Germinal center (tissue), 1 donor: ENCODE results near the gene MDFIC.
A peak's percentile ranks its signal among the peaks of the same experiment; 100 is the strongest.

Experiments
- DNase-seq: peaks from one replicate; pipeline ENCODE4 v3.0.0; 2012; ENCODE audit warnings: mixed read lengths, low spot score

The MDFIC gene

DNA sequence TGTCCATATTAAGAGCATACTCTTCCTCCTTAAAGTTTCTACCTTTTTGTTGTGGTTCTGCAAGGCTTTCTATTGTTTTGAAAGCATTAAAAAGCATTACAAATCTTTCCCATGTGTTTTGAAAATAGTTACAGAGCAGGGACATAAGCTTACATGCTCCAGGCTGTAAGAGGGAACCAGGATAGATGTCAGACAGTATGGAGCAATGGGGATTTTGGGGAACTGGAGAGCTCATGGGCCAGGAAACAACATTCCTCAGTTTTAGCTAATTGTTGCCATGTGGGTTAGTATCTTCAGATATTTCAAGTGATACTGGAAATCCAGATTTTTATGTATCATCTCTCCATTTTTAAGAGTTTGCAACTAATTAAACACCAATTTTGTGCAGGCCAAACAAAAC lies 3.5 kb downstream of the MDFIC start:
- DNase-seq = no peak

DNA sequence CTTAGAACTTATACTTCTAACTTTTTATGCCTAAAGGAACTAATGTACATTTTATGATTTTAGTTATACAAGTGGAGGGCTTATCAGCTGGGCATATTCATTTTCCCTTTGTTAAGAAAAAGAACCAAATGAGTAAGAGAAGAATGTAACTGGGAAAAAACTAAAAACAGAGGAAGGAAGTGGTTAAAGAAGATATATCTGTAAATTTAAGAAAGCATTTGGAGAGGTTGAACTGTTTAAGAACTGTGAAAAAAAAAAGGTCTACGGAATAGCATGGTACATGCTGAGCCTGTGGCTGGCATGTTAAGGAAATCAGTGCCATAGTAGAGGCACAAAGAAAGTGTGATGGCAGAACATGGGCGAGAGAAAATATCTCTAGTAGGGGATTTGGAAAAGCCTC lies 6.2 kb downstream of the MDFIC start:
- no peak for DNase-seq

DNA sequence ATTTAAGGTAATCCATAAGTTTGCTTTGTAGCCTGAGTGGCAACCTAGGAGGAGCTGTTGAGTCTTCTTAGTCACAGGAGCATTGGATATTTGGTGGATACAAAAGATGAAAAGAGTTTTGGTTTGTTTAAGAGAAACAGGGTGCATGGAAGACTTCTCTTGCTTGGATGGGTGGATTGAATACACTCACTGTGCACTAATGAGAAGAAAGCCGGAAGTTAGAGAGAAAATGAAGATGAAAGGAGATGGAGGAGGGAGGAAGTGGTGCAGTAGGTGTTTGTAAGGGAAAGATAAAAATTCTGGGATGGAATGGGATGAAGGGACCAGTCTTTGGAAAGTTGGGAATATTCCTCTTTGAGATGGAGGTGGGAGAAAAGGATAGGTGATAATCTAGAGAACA lies 7.7 kb downstream of the MDFIC start:
- no peak for DNase-seq

DNA sequence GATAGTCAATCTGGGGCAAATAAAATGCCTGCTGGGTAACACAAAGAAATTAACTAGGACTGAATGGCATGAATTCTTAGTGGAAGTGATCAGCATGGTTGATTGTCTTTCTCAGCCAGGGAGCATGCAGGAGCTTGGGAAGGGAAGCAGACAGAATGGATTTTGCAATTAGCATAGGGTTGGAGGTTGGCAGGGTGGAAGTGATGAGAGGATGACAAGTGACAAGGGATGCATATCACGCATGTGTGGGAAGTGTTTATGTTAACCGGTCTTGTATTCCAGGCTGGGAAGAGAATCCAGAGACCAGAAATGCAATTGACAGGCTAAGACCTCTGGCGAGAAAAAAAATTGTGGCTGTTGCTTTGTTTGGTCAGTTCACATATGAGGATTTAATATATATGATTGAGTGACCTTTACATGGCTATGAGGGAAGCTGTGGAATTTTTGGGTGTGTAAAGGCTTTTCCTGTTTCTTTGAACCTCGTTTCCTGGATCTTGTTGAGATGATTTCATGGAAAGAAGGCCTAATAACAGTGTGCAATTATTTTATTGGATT lies 8.3 kb downstream of the MDFIC start:
- no peak for DNase-seq

DNA sequence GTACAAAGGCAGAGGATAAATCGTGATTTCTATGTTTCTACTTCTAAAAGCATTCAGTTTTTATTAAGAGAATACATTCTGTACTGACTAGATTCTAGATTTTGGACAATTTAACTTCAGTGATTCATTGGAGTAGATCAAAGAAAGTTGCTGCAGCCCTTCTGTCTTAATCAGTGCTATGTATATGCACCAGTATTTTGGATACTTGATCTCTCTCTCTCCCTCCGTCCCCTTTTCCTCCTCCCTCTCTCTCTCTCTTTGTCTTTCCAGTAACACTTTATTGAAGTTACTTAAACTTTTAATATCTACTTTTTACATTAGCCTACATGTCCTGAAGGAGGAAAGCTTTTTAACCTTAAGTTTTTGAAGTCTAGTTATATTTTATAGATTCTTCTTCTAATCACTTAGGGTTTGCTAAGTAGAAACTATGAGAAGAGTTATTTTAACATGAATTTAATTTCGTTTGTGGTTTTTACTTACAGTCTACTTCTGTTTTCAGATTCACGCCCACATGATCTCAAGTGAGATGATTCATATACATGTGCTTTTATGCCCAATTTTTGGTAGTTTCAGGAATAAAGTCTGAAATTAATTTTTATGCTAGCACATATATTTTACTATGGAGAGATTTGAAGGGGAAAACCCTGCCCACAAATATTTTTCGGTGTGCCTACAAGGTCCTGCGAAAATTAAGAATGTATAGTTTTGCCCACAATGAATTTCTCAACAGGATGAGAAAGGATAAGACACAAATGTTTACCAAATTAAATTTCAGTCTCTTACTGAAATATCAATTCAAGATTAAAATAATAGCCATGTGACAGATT lies 9.1 kb downstream of the MDFIC start:
- no peak for DNase-seq

DNA sequence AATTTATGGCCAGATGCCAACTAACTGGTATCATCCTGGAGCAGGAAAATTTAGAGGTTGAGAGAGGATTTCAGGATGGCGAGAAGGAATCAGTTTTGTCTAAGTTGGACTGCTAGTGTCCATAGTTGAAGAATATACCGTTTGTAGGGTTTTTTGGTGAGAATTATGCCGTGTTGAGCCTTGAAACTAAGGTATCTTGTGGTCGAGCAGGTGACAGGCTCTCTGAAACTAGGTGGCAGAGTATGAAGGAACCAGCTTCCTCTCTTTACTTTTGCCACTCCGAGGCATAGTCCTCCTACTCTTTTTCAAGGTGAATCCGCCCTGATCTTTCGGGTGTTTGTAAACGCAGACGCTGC lies 9.7 kb downstream of the MDFIC start:
- peak; percentile 46 for DNase-seq

DNA sequence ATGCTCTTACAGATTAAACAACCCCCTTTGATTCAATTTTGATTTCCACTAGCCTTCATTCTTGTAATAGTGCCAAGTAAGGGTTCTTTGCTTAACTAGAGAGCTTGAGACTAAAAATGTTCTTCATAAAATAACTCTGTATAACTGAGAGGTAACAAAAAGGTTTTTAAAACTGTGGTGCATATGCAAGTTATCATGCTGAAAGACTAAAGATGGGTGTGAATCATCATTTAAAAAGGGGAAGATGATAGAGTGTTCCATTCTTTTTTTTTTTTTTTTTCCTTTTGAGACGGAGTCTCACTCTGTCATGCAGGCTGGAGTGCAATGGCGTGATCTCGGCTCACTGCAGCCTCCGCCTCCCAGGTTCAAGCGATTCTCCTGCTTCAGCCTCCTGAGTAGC lies 11.1 kb downstream of the MDFIC start:
- DNase-seq = no peak

DNA sequence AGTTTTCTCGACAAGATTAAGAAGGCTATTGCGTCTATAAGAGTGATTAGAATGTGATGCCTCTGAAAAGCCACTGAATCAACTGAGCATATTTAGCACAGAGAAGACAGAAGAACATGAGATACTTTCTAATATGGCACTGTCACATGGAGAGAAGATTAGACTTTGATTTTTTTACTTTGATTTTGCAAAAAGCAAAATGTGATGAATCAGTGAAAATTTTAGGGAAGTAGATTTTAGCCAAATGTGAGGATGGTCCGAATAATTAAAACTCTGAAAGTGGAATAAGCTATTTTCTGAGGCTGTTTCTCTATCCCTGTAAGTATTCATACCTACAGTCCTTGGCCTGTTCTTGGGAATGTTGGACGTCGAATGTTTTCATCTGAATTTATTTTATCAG lies 11.8 kb downstream of the MDFIC start:
- DNase-seq = no peak

DNA sequence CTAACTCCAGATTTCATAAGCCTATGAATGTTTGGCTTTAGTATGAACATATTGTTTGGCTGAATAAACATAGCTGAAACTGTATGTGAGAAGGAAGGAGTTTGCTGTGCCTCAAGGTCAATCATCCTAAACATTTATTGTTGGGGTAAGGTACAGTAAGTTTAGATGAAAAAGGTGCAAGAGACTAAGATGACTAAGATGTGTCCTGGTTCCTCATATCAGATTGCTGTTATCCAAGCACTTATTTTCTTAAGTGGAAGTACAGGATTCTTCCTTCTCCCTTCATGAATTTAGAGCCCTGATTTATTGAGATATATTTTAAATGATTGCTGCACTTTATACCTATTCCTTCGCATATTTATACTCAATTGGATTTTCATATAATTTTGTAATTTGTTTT lies 12.2 kb downstream of the MDFIC start:
- DNase-seq = no peak

DNA sequence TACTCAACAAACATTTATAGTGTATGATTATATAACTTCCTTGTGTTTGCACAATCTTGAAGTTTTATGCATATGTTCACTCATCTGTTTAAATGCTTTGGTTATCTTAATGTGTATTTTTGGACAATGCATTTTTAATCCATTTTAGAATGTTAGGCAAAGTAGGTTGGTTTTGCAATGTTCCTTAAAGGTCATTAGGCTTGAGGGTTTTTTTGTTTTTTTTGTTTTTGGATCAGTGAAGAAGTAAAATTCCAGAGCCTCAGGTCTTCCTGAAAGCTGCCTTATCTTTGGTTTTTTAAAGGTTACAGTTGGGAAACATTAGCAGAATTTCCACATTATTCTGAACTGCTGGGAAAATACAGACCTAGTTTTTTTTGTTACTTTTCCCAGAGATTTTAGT lies 12.8 kb downstream of the MDFIC start:
- no peak for DNase-seq

DNA sequence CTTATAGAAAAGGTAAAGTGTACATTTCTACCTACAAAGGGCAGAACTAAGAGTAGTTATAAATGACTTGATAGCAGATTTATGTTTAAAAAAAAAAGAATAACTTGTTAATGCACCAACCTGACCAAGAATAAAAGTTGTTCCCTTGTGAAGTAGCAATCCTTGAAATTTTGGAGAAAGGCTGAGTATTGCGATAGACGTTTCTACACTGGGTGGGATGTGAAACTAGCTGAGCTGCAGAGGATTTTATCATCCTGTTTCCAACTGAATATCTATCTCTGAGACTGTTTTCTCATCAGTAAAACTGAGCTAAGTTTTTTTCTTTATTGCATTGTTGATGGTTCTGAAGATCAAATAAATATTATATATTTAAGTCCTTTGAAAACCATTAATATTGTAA lies 14.6 kb downstream of the MDFIC start:
- DNase-seq = no peak

DNA sequence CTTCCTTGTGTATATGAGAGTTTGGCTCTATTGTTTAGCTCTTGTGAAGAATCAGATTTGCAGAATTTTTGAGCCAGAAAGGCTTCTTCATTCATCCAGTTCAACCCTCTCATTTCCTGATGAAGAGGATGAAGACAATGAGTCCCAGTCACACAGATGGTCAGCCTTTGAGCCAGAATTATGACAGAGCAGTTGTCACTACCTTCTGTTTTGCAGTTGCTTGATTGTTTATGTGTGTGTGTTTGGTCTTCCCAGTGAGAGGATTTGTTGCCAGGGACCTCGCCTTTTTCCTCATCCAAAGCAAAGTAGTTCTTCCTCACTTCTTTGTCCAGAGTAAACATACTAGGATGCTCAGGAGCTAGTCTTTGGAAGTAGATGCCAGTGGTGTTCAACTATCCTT lies 15.6 kb downstream of the MDFIC start:
- no peak for DNase-seq

DNA sequence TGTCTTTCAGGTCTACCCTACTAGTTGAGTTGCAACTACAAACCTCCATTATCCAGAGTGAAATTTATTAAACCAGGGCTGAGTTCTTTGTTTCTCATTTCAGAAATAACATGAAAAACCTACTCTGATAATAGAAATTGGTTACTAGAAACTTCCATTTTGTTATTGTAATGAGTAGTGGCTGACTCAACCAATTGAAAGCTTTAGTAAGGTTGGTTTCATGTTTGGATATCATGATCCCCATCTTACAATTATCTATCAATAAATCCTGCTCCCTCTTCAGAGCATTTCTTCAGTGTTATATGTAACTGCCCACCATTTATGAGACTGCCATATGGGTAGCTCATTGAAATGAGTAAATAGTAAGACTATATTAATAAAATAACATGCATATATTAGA lies 16.9 kb downstream of the MDFIC start:
- DNase-seq = no peak

DNA sequence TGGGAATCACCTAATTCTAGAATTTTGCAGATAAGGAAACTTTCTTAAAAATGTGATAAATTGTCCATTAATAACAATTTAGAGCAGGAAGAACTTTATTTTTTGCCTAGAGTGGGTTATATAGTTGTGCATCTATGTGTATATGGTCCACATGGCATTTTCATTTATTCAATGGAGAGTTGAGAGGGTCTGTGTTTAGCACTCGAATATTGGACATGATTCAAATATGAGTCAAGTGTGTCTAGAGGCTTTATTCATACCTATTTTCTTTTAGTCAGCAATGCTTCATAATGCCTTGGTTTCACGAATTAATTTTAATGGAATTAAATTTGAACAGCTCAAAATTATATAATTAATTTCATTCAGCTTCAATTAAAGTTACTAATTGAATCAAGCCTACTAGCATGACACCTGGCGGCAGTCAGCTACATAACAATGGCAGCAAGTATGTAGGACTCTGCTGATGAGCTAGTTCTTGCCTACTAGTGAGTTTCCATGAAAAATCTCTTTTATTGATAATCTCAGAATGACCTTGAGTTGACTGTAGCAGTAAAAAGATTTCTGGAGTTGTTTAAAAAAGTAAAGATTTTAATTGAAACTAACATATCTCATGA lies 17.7 kb downstream of the MDFIC start:
- no peak for DNase-seq

DNA sequence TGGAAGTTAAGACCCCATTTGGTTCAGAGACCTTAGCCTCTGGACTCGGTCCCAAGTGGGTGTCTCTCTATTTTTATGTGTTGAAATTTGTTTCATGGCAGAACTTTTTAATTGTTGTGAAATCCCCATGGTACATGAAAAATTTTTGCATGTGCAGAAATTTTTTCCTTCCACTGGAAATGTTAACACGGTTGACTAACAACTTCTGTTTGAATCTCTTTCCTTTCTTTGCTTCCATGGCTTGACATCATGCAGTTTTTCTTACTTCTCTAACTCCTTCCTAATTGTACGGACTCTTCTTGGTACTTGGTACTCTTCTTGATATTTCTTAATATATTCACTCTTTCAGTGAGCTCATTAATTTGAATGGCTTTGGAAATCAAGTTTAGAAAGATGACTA lies 18.3 kb downstream of the MDFIC start:
- DNase-seq = no peak

DNA sequence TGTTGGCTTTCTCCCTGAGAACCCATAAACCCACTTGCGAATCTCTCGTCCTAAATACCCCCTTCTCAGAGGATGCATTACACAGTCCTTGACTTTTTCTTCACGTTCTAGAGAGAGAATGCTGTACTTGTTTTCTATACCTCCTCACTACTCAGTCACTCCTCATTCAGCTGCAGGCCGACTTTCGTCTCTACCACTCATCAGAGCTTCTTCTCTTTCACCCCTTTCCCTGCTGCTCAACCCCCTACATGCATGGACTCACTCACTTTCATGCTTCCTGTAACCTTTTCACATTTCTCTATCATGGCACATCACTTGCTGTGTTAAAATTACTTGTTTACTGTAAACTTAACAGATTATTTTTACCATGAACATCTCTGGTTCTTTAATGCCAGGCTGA lies 19.8 kb downstream of the MDFIC start:
- DNase-seq = no peak

DNA sequence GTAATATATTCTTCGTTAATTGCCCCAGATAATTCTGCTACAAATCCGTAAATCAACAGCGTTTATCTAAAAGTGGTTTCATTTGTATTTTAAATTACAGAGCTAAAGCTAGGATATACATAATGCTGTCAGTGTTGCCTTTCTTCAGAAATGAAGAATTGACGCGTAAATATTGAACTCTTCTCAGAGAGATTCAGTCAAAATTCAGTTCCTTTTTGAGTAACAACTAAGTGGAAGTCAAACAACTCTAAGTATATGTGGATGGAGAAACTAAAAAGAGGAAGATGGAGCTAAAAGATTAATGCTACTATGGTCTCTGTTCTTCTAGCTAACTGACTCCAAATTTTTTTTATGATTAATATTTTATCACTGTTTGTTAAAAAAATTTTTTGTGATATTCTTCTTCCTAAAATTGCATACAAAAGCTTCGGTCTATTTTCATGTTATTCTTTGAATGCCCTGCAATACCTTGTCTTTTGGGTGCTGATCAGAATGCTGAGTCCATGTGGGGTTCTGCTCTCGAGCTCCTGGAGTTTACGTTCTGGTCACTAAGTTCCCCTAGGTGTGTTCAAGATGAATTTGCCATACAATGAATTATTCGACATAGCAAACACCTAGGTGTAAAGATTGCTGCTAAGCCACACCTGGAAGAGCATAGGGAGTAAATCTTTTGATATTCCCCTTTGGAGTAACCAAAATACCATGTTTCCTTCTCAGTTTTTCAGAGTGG lies 20.7 kb downstream of the MDFIC start:
- DNase-seq = no peak

DNA sequence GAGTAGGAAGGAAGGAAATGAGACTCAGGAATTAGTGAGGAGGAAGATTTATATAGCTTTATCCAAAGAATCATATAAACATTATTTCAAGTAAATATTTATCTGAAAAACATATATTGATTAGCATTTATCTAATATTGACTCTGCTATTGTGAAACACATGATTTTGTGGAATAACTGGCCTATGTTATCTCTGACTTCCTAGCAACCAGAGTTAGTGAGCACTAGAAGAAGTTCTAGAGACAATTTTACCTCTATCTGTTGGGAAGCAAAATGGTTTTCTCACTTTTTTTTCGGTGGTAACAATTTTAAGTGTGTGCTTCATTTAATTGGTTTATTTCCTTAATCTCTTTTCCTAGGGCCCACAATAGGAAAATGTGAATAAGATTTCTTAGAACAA lies 21.6 kb downstream of the MDFIC start:
- no peak for DNase-seq

DNA sequence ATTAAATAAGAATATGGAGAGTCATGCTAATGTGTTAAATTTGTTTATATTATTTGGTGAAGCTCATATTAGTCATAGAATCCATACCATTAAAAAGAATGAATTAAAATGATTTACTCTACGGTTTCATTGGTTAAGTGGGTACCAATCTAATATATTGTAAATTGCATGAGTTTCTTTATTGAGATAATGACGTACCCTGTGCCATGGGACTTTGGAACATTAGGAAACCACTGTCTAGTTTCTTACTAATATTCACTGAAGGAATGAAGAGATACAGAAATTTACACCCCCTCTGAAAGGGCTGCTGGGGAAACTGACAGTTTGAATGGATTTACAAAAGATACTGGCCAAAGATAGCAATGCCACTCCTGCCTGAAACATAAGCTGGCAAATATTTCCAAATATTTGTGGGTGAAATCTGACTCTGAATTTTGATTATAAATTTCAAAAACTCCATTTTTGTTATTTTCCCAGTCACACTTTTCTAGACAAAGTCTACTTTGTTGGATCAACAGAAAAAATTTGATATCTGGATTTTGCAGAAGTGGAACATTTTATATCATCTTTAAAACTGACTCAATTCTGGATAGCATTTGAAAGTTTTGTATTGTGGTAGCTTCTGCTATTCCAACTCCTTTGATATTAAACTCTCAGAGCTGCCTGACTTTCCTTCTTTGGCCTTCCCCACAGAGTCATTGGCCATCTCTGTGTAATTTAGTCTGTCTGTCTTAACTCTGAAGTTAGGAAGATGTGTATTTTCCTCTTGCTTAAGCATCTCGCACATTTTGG lies 22.3 kb downstream of the MDFIC start:
- no peak for DNase-seq

DNA sequence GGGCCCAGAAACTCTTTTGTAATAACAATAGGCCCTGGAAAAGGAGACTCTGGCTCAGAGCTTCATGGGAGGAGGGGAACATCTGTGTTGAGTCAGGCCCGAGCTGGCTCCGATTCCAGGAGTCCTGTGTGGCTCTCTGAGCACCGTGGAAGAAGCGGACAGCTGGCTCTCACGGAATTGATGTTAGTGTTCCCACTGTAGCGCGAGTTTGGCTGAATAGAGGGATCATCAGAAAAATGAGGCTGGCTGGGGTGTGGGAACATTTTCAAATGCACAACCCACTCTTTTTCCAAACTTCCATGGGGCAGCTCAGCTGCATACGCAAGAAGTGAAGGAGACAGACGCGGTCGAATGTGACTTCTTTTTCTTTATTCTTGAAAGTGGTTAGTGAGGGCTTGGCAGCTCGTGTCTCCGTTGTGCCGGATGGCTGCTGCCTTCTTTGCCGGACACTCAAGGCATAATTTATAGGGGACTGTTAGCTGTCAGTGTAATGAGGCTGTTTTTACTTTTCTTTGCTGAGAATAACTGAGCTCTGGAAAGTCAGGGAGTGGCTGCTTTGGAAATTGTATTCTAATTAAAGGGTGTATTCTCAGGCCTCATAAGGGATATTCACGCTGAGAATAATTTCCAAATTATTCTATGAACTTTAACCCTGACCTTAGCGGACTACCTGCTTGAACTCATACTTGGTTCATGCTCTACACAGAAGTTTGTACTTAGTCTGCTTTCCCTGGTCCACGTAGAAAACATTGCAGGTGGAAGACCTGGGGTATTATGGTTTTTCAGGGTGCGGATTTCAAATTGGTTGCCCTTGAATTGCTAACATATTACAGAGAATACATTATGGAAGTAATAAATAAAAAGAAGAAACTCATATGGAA lies 23.1 kb downstream of the MDFIC start:
- no peak for DNase-seq

DNA sequence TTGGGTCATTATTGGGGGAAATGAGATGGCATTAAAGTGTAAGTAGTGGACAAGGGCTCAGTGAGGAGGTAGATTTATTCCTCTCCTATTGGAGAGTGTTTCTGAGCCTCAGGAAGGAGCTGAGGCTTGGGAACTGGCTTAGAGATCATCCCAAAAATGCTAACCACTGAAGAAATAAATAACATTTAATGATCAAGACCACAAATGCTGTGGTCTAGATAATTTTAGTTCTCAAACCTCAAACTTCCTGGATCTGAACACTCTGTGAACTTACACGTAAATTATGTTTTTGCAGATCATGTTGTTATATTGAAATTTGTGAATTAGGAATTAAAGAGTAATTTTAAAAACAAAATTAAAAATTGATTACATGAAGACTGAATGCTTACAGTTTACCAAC lies 27.3 kb downstream of the MDFIC start:
- DNase-seq = no peak
